ENCODE data around the gene PRR5. TPM values are rescaled to one million over a fixed set of nuclear protein-coding genes. Genes with fewer than 3 reads are reported as not detected.

PRR5 gene, protein sequence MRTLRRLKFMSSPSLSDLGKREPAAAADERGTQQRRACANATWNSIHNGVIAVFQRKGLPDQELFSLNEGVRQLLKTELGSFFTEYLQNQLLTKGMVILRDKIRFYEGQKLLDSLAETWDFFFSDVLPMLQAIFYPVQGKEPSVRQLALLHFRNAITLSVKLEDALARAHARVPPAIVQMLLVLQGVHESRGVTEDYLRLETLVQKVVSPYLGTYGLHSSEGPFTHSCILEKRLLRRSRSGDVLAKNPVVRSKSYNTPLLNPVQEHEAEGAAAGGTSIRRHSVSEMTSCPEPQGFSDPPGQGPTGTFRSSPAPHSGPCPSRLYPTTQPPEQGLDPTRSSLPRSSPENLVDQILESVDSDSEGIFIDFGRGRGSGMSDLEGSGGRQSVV
- total RNA-seq, result 0.26 and 0.44 TPM in 2 replicates

GRCh38 chr22:44701824-44702478 is at the start of gene PRR5:
Gene PRR5 (plus strand): TSS chr22:44702204. CDS start chr22:44702475, 271 bp downstream.

DNA sequence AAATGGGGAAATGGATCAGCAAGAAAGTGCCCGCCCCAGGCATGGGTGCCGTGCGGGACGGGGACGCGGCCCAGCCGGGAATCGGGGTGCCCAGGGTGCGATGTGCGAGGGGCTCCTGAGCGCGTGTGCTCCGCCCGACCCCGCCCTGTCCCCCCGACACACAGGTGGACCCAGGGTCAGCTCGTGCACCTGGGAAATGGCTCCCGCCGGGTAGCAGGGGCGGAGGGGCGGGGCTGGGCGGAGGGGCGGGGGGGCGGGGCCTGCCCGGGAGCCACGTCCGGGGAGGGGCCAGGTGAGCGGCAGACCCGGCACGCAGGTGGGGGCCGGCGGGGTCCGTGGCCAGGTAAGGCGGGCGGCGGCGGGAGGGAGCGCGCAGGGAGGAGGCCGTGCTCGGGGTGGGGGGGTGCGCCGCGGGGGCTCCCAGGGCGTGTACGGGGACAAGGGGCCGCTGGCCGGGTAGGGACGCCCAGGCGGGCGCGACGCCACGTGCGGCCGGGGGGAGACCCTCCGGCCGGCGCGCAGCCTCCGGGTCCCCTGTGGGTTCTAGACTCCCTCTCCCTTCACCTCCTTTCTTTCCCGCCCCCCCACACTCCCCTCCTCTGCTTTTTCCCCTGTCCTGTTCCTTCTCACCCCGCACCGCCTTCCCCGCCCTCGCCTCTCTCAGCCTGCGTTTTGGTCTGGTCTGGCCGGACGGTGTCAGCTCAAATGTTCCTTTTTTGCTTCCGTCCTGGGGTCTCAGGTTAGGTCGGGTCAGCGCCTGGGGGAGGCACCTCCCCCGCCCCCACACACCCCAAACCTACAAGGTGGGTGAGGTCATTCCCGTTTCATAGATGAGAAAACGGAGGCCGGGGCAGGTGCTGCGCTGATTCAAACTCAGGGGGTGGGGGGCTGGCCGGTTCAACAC is 50.5 kb downstream of the PRR5 start, which contains the start of gene ARHGAP8:
Gene ARHGAP8, plus strand, starts transcription at position 291 of the 904 bp plus-strand sequence. CDS start 33,953 bp downstream, outside the sequence.

Other genes with a start within 250 kb of the PRR5 start
- 13.8 and 17.6 TPM in 2 replicates for gene RTL6, start 204.0 kb upstream of the PRR5 start, total RNA-seq
- not detected in 2 replicates for gene ARHGAP8, start 50.4 kb downstream of the PRR5 start, total RNA-seq